Esophagus (tissue), 2 donors: Measurements from ENCODE around the gene GCKR. TPM values are rescaled to one million over a fixed set of nuclear protein-coding genes. Genes with fewer than 3 reads are reported as not detected.
"Not testable (repeated sequence)": the region's sequence is repeated elsewhere in the genome, so short reads cannot be mapped to it uniquely, and the experiment has no call there.

Experiments used
- H3K27ac ChIP-seq, 2 donors: one replicate each; pipeline ENCODE4 v1.5.1; 2013; ENCODE audit warnings: low read depth in 2 of 2, mild to moderate bottlenecking in 2 of 2, inconsistent platforms in 1 of 2, low read length in 1 of 2, moderate library complexity in 1 of 2
- H3K27me3 ChIP-seq, 2 donors: one replicate each; pipeline ENCODE4 v1.6.1; 2013; ENCODE audit warnings: low read length in 2 of 2, control low read depth in 1 of 2, mild to moderate bottlenecking in 1 of 2; ENCODE audit not compliant: insufficient read depth in 2 of 2, control insufficient read depth in 1 of 2
- H3K36me3 ChIP-seq, 2 donors: one replicate each; pipeline ENCODE4 v1.6.1; 2013; ENCODE audit warnings: low read length in 1 of 2; ENCODE audit not compliant: control insufficient read depth in 2 of 2, insufficient read depth in 2 of 2
- H3K4me1 ChIP-seq, 2 donors: one replicate each; pipeline ENCODE4 v1.6.1; 2013; ENCODE audit warnings: low read length in 1 of 2; ENCODE audit not compliant: control insufficient read depth in 2 of 2, insufficient read depth in 2 of 2
- H3K4me3 ChIP-seq, 2 donors: one replicate each; pipeline ENCODE4 v1.5.1; 2013; ENCODE audit warnings: low read length in 2 of 2, mild to moderate bottlenecking in 2 of 2, low read depth in 1 of 2, moderate library complexity in 1 of 2
- H3K9me3 ChIP-seq, 2 donors: one replicate each; pipeline ENCODE4 v1.6.1; 2013; ENCODE audit warnings: mild to moderate bottlenecking in 2 of 2, low read depth in 1 of 2, low read length in 1 of 2, moderate library complexity in 1 of 2; ENCODE audit not compliant: control insufficient read depth in 2 of 2, insufficient read depth in 1 of 2
- WGBS, 2 donors: extraction: QIAGEN DNeasy Blood & Tissue Kit; methylation state at CpG; one replicate each; pipeline ENCODE4 v1.1.7; 2013; 5-methylcytosine and 5-hydroxymethylcytosine counted together
- polyA plus RNA-seq, 2 donors: library from polyadenylated mRNA; stranded (reverse); fragments of 200-250 nt; gene quantifications; one replicate each; pipeline ENCODE4 v1.2.3, GENCODE V29; 2013
- donor health status: healthy with polysubstance abuse.
- donor health status: Bipolar disorder and iron deficiency.

The GCKR gene
- polyA plus RNA-seq, 2 donors: 2.1 to 4.0 TPM

DNA sequence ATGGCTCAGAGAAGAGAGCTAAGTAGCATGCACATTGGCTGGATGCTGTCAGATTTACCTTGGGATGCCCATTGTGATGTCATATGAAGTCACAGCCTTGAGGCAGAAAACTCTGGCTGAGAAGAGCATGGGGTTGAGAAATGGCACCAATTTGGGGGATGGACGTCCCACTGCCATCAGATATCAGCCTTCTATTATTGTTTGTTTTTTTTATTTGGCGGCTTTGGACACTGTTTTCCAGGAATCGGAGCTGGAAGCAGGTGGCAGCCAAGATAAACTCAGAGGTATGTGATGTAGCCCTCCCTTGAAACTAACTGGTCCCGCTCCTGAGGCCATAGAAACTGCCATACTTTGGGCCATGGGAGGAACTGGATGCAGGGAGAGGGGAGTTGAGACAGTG is 40.6 kb downstream of the GCKR start:
- 67% methylated on average over 4 of the region's 4 CpGs for WGBS, 2 donors
- H3K36me3 ChIP-seq: no peaks in the 10 kb centered on the region

GRCh38 chr2:27538839-27539450 is 42.3 kb downstream of the GCKR start:
- not testable (repeated sequence) for H3K4me1 ChIP-seq, H3K27ac ChIP-seq, H3K9me3 ChIP-seq, H3K36me3 ChIP-seq, H3K27me3 ChIP-seq, H3K4me3 ChIP-seq
- WGBS, 2 donors: 48 to 56% methylated on average over 4 of the region's 6 CpGs

More for the DNA sequence above, 40.6 kb downstream of the GCKR start:
- Histone ChIP-seq H3K4me1 (no peaks in the 10 kb centered on the region), H3K27me3 (no peaks in the 10 kb centered on the region), H3K27ac (no peak overlapping the region), H3K9me3 (no peaks in the 10 kb centered on the region), H3K4me3 (no peak overlapping the region)

- H3K4me1 ChIP-seq, H3K4me3 ChIP-seq, H3K36me3 ChIP-seq, H3K27me3 ChIP-seq, H3K9me3 ChIP-seq, H3K27ac ChIP-seq: not testable (repeated sequence)
- WGBS, 2 donors: 93% methylated on average over 16 to 25 of the region's 35 CpGs
These were observed 43.0 kb downstream of the GCKR start for GRCh38 chr2:27539649-27540048.

DNA sequence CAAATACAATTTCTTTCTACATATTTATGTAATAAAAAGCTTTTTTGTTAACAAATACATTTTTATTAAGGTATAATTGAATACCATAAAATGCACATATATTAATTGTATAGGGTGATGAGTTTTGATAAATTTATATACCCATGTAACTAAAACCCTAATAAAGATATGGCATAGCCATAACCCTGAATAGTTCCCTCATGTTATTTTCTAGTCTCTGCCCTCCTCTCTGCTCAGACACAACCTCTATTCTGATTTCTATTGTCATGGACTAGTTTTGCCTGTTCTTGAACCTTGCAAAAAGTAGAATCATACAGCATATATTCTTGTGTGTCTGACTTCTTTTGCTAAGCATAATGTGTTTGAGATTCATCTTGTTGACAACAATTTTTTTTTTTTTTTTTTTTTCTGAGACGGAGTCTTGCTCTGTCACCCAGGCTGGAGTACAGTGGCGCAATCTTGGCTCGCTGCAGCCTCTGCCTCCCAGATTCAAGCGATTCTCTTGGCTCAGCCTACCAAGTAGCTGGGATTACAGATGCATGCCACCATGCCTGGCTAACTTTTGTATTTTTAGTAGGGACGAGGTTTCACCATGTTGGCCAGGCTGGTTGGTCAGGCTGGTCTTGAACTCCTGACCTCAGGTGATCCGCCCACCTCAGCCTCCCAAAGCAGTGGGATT is 47.6 kb downstream of the GCKR start:
- no peak overlapping the region for H3K27ac ChIP-seq
- no peaks in the 10 kb centered on the region for H3K27me3 ChIP-seq
- H3K36me3 ChIP-seq: no peaks in the 10 kb centered on the region
- 81% methylated on average over 6 of the region's 6 CpGs for WGBS, 2 donors
- H3K4me3 ChIP-seq: no peak overlapping the region
- no peaks in the 10 kb centered on the region for H3K4me1 ChIP-seq
- no peaks in the 10 kb centered on the region for H3K9me3 ChIP-seq

- Histone ChIP-seq H3K36me3 (no peaks in the 10 kb centered on the region), H3K27ac (no peak overlapping the region), H3K27me3 (no peaks in the 10 kb centered on the region), H3K4me3 (no peak overlapping the region), H3K9me3 (no peaks in the 10 kb centered on the region), H3K4me1 (no peaks in the 10 kb centered on the region)
- WGBS, 2 donors: 90 to 91% methylated on average over 5 of the region's 5 CpGs
These were observed 48.9 kb downstream of the GCKR start for GRCh38 chr2:27545348-27546141.

- Histone ChIP-seq H3K4me3 (no peak overlapping the region), H3K9me3 (no peaks in the 10 kb centered on the region), H3K36me3 (no peaks in the 10 kb centered on the region), H3K27me3 (no peaks in the 10 kb centered on the region), H3K27ac (no peak overlapping the region), H3K4me1 (no peaks in the 10 kb centered on the region)
- 63 to 71% methylated on average over 1 of the region's 1 CpG for WGBS, 2 donors
These were observed 52.7 kb downstream of the GCKR start for GRCh38 chr2:27549303-27549702.

DNA sequence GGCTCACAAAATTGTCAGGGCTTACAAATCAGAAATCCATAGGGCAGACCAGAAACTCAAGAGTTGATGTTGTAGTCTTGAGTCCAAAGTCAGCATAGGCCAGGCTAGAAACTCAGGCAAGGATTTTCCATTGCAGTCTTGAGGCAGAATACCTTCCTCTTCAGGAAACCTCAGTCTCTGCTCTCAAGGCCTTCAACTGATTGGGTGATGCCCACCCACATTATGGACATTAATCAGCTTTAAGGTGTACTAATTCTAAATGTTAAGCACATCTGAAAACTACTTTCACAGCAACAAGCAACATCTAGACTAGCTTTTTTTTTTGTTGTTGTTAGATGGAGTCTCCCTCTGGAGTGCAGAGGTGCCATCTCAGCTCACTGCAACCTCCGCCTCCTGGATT is 54.9 kb downstream of the GCKR start:
- H3K9me3 ChIP-seq: no peaks in the 10 kb centered on the region
- no peak overlapping the region for H3K4me3 ChIP-seq
- no peaks in the 10 kb centered on the region for H3K4me1 ChIP-seq
- WGBS, 2 donors: 93 to 100% methylated on average over 1 of the region's 1 CpG
- no peaks in the 10 kb centered on the region for H3K36me3 ChIP-seq
- H3K27me3 ChIP-seq: no peaks in the 10 kb centered on the region
- H3K27ac ChIP-seq: no peak overlapping the region

GRCh38 chr2:27552941-27553340 is 56.3 kb downstream of the GCKR start:
- peak overlapping the region; percentile 61 to 73 for H3K27ac ChIP-seq
- no peaks in the 10 kb centered on the region for H3K4me1 ChIP-seq
- H3K4me3 ChIP-seq: no peak overlapping the region
- WGBS, 2 donors: 61 to 65% methylated on average over 2 of the region's 2 CpGs
- H3K9me3 ChIP-seq: no peaks in the 10 kb centered on the region
- no peaks in the 10 kb centered on the region for H3K36me3 ChIP-seq
- H3K27me3 ChIP-seq: no peaks in the 10 kb centered on the region

DNA sequence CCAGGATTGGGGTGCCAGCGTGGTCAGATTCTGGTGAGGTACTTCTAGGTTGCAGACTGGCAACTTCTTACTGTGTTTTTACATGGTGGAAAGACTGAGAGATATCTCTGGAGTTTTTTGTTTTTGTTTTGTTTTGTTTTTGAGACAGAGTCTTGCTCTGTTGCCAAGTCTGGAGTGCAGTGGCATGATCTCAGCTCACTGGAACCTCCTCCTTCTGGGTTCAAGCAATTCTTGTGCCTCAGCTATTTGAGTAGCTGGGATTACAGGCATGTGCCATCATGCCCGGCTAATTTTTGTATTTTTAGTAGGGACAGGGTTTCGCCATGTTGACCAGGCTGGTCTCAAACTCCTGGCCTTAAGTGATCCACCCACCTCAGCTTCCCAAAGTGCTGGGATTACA is 57.8 kb downstream of the GCKR start:
- not testable (repeated sequence) for H3K4me1 ChIP-seq, H3K9me3 ChIP-seq, H3K27ac ChIP-seq, H3K27me3 ChIP-seq, H3K4me3 ChIP-seq, H3K36me3 ChIP-seq
- 71 to 82% methylated on average over 3 of the region's 3 CpGs for WGBS, 2 donors
